HG03571 (cell line): ENCODE results near the gene PCNT.
"Not testable (repeated sequence)": the region's sequence is repeated elsewhere in the genome, so short reads cannot be mapped to it uniquely, and the experiment has no call there.

Experiments
- ATAC-seq: cut with Tn5 transposase; IDR thresholded peaks from one replicate; pipeline ENCODE4 v1.9.1; 2021; ENCODE audit not compliant: unreplicated experiment

PCNT gene

GRCh38 chr21:46423546-46424038 lies 99.6 kb downstream of the PCNT start:
- no peak for ATAC-seq

DNA sequence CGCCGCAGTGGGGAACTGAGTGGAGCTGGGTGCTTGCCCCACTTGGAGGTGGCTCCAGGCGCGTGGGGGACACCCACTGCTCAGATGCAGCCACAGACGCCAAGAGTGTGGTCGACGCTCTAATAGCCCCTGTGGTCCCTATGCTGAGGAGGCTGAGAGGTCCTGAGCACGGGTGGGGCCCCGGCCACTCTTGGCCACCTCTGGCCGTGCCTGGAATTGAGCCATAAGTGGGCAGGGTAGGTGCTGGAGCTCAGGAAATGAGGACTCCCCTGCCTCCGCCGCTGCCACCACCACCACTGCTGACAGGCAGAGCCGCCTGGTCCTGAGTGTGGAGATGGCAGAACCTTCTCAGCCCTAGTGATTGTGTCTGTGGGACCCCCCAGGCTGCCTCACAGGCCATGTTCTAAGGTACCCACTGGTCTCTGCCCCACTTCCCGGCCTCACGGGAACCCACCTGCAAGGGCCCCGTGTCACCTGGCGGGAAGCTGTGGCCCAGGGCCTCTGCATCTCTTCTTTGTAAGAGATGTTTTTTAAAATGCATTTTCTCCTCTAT lies 100.2 kb downstream of the PCNT start:
- no peak for ATAC-seq

DNA sequence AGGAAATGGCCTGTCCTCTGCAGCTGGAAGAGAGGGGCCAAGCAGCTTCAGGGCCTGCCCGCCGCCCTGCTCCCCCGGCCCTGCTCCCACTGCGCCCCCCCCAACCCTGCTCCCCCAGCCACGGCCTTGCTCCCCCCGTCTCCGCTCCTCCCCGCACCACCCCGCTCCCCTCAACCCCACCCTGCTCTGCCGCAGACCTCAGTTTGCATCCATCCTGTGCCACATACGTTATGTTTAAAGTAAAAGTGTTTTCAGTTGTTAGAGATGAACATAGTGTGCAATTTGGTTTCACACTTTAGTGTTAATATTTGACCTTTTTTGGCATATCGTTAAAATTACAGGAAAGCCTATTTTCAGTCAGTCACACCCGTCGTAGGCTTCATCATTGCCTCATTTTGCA lies 100.7 kb downstream of the PCNT start:
- ATAC-seq: no peak

DNA sequence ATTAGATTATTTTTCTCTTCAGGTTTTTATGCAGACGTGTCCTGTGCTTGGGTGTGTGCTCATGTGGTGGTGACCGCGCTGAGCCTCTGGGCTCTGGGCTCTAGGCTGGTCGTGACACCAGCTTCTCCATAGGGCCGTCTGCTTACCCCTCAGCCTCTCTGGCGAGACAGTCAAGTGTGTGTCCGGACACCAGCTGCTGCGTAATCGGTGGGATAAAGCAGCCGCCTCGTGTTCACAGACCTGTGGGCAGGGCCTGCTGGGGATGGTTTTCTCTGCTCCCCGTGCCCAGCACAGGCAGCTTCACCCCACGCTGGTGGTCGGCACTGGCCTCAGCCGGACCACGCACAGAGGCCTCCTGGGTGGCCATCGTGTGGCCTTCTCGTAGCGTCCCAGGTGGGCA lies 101.1 kb downstream of the PCNT start:
- ATAC-seq: no peak

GRCh38 chr21:46425571-46425970 lies 101.6 kb downstream of the PCNT start:
- ATAC-seq: no peak

DNA sequence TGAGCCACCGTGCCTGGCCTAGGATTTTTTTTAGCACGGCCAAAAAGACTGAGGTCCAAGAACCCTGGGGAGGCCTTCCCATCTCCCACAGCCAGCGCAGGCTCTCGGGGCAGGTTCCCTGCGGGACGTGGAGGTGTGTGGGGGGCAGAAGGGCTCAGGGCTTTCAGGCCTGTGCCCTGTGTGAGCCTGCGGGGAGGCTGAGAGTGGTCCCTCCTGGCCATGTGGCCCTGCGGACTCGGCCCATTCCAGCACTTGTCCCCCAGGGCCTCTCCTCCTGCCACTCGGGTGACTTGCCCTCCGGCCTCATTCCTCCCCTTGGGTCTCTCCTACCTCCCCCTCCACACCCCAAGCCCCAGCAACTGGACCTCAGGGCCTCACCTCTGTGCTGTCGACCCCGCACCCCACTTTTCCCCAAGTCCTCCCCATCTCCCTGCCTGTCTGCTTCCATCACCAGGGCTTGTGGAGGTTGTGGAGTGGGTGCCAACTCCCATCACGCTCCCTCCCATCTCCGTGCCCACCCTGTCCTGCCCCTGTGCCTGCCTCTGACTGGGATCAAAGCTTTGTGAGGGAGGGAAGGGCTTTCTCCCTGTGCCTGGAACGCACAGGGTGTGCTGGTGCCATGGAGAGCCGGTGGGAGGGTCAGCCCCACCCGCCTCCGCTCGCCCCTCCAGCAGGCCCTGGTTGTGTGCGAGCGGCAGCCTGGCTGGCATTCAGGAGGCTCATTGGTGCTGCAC lies 102.5 kb downstream of the PCNT start:
- no peak for ATAC-seq

DNA sequence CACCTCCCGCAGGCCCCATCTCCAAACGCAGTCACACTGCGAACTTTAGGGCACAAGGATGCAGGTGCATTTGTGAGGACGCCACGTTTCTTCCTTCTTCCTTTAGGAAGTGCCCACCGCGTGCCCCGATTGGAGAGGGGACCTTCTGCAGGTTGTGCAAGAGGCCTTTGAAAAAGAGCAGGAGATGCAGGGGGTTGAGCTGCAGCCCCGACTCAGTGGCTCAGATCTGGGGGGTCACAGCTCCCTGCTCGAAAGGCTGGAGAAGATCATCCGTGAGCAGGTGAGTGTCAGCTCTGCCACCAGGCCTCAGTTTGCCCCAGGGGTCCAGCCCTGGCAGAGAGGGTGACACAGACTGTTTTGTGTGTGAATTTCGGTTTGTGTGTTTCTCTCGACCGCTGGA lies 103.6 kb downstream of the PCNT start:
- no peak for ATAC-seq

DNA sequence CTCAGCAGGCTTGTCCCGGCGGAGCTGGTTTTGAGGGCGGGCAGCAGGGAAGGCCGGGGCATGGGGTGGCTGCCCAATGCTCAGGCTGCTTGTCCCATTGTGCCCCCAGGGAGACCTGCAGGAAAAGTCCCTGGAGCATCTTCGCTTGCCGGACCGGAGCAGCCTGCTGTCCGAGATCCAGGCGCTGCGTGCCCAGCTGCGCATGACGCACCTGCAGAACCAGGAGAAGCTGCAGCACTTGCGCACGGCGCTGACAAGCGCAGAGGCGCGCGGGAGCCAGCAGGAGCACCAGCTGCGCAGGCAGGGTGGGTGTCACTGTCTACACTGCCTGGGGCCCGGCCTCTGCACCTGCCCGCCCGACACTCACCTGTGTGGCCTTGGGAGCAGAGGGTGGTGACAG lies 104.3 kb downstream of the PCNT start:
- ATAC-seq: no peak

GRCh38 chr21:46428987-46429710 lies 105.2 kb downstream of the PCNT start:
- ATAC-seq: no peak

DNA sequence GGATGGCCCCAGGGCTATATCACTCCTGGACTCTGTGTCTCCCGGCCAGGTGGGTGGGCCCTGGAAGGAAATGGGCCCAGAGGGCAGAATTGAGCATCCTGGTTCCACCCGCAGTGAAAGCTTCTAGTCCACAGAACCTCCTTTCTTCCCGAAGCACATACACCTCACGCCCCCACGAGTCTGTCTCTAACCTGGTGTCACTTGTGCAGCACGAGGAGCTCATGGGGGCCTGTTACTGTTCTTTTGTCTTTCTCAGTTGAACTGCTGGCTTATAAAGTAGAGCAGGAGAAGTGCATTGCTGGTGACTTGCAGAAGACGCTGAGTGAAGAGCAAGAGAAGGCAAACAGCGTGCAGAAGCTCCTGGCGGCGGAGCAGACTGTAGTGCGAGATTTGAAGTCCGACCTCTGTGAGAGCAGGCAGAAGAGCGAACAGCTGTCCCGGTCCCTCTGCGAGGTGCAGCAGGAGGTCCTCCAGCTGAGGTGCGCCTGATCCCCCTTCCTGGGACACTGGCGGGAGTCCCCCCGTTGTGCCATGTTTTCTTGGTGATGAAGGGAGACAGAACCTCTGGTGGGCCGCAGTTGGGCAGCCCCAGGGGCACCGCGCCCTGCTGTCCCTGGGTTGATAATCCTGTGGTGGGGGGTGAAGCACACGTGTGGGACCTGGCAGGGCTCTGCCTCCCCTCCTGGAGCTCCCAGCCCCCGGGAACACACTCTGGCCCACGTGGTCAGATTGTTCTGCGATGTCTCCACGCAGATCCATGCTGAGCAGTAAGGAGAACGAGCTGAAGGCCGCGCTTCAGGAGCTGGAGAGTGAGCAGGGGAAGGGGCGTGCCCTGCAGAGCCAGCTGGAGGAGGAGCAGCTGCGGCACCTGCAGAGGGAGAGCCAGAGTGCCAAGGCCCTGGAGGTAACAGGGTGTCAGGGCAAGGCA lies 106.1 kb downstream of the PCNT start:
- ATAC-seq: no peak

- no peak for ATAC-seq
These were observed 107.5 kb downstream of the PCNT start for GRCh38 chr21:46431448-46431847.

GRCh38 chr21:46431884-46432488 lies 108.0 kb downstream of the PCNT start:
- ATAC-seq: no peak

DNA sequence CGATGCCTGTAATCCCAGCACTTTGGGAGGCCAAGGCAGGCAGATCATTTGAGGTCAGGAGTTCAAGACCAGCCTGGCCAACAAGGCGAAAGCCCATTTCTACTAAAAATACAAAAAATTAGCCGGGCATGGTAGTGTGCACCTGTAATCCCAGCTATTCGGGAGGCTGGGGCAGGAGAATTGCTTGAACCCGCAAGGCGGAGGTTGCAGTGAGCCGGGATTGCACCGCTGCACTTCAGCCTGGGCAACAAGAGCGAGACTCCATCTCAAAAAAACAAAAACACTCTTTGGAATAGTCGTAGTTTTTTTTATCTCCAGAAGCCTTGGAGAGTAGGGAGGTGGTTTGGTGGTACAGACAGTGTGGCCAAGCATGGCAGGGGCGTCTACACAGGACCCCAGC lies 109.2 kb downstream of the PCNT start:
- ATAC-seq: not testable (repeated sequence)

DNA sequence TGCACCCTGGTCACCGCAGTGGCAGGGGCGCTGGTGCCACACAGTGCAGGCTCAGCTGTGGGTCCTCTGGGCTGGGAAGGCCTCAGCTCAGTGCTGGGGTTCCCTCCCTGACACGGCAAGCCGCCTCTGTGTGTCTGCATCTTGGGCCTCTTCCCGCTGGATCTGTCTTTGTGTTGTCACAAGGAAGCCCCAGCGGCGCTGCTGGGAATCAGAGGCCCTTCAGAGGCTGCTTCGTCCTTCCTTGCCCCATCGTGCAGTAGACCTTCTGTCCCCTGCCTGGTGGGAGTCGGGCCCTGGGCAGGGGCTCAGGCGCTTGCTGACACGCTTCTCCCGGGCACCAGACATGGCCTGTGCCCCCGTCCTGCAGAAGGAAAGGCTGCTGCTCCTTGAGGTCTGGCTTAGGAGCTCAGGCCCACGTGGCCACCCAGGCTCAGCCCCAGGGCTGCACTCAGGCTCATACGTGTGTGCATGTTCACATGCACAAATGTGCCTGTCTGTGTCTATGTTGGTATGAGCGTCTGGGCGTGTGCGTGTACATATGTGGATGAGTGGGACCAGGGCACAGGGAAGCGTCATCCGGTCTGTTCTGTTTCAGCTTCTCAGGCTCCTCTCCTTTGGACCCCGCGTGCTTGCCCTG lies 110.5 kb downstream of the PCNT start:
- no peak for ATAC-seq

DNA sequence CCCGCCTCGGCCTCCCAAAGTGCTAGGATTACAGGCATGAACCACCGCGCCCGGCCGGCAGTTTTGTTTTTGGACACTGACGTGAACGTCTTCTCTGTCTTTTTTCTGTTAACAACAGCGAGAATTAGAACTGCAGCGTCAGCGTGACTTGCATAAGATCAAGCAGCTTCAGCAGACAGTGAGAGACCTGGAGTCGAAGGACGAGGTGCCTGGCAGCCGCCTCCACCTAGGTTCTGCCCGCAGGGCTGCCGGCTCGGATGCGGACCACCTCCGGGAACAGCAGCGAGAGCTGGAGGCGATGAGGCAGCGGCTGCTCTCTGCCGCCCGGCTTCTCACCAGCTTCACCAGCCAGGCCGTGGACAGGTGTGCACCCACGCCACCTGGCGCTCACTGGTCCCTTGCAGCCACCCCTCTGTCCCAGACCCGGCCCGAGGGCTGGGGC lies 111.9 kb downstream of the PCNT start:
- ATAC-seq: no peak

DNA sequence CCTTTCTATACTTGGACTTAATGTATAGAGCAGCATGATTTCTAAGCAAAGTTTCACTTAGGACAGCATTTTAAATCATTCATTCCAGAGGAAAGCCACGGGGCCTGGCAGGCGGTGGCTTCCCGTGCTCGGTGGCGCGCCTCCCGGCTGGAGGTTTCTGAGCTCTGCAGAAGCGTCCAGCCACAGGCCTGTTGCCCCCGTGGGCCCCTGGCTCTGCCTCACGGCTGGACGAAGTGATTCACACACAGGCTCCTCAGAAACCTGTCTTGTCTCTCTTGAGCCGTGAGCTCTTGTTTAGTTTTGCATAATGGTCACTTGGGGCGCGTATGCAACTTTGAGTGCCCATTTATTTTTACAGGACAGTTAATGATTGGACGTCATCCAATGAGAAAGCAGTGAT lies 112.7 kb downstream of the PCNT start:
- no peak for ATAC-seq

- no peak for ATAC-seq
These were observed 113.1 kb downstream of the PCNT start for GRCh38 chr21:46437096-46437498.

DNA sequence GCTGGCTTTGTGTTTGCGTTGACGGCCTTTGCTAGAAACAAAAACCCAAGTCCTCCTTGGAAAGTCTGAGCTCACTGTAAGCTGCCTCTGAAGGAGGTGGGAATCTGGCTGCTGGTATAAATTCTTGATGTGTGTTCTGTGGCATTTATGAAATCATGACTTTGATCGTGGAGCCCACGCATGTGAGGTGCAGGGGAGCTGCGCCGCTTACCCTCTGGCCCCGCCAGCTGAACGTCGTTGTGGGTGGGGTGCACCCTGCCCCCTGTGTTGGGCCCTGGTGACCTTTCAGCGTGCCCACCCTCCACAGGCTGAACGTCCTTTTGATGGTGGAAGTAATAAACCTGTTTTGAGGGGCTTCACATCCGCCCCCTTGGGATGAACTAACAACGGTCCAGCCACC lies 113.6 kb downstream of the PCNT start:
- no peak for ATAC-seq

GRCh38 chr21:46438241-46438640 lies 114.3 kb downstream of the PCNT start:
- ATAC-seq: no peak

DNA sequence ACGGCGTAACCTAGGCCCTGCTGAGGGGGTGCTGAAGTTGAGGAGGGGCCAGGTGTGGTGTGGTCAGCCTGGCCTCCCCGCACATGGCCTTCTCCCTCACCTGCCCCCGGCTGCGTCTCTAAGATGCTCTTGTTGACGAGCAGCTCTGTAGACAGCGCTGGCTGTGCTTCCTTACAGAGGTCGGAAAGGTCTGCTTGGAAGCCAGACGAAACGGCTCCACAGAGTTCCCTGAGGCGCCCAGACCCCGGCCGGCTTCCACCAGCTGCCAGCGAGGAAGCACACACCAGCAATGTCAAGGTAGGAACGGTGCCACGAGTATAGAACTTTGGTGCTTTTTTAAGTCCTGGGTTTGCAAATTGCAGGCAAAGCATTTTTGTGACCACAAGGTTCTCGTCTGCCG lies 116.0 kb downstream of the PCNT start:
- ATAC-seq: no peak
